HG02642 (cell line): ENCODE measurements around the gene COL27A1.

Source experiments
- ATAC-seq: cut with Tn5 transposase; IDR thresholded peaks from one replicate; pipeline ENCODE4 v1.9.1; 2021; ENCODE audit warnings: mild to moderate bottlenecking; ENCODE audit not compliant: unreplicated experiment, poor library complexity

Gene COL27A1

GRCh38 chr9:114218264-114219120 is 63.2 kb downstream of the COL27A1 start:
- ATAC-seq, result no peak

- ATAC-seq, result no peak
Observed at GRCh38 chr9:114220061-114220541, 64.8 kb downstream of the COL27A1 start.

- ATAC-seq, result no peak
Observed at GRCh38 chr9:114221706-114222465, 66.5 kb downstream of the COL27A1 start.

- no peak for ATAC-seq
Observed at GRCh38 chr9:114223564-114224246, 68.4 kb downstream of the COL27A1 start.

- no peak for ATAC-seq
Observed at GRCh38 chr9:114224247-114224610, 68.9 kb downstream of the COL27A1 start.

GRCh38 chr9:114225561-114226212 is 70.3 kb downstream of the COL27A1 start:
- no peak for ATAC-seq

GRCh38 chr9:114226246-114227055 is 71.1 kb downstream of the COL27A1 start:
- no peak for ATAC-seq

GRCh38 chr9:114227288-114228015 is 72.1 kb downstream of the COL27A1 start:
- ATAC-seq, result no peak

- no peak for ATAC-seq
Observed at GRCh38 chr9:114228016-114228808, 72.9 kb downstream of the COL27A1 start.

- ATAC-seq, result no peak
Observed at GRCh38 chr9:114229295-114229694, 74.0 kb downstream of the COL27A1 start.

- ATAC-seq, result no peak
Observed at GRCh38 chr9:114230068-114230467, 74.7 kb downstream of the COL27A1 start.

GRCh38 chr9:114231273-114231672 is 75.9 kb downstream of the COL27A1 start:
- ATAC-seq, result no peak

GRCh38 chr9:114231719-114232449 is 76.5 kb downstream of the COL27A1 start:
- ATAC-seq, result no peak

GRCh38 chr9:114233491-114234185 is 78.3 kb downstream of the COL27A1 start:
- no peak for ATAC-seq

GRCh38 chr9:114235033-114235661 is 79.8 kb downstream of the COL27A1 start:
- ATAC-seq, result no peak

GRCh38 chr9:114236391-114237138 is 81.2 kb downstream of the COL27A1 start:
- no peak for ATAC-seq
